Erythroblast (primary cell): Measurements from ENCODE around the gene C1RL.

Experiments used
- DNase-seq, 2 experiments: peaks; one replicate each; lab custom pipeline; 2025; lab: John Stamatoyannopoulos, UW
- GATA1 ChIP-seq: IDR thresholded peaks from 2 replicates; pipeline ENCODE4 v1.6.1; 2011; ENCODE audit warnings: low read depth, mild to moderate bottlenecking, control low read depth, low read length, moderate library complexity
- POLR2A ChIP-seq: IDR thresholded peaks from 2 replicates; pipeline ENCODE4 v1.6.1; 2011; ENCODE audit warnings: mild to moderate bottlenecking, low read length

C1RL gene

GRCh38 chr12:7083125-7083524, 25.9 kb downstream of the C1RL start:
- no peak for DNase-seq
- no peak for TF ChIP-seq GATA1

- no peak for DNase-seq
- TF ChIP-seq GATA1: no peak
- no peak for TF ChIP-seq POLR2A
Observed at GRCh38 chr12:7081037-7081436, 28.0 kb downstream of the C1RL start.

GRCh38 chr12:7079826-7080125, 29.2 kb downstream of the C1RL start:
- DNase-seq: no peak
- TF ChIP-seq GATA1 (no peak), POLR2A (no peak)

- DNase-seq: no peak
- no peak for TF ChIP-seq POLR2A
- TF ChIP-seq GATA1: no peak
Observed at GRCh38 chr12:7078163-7078562, 30.9 kb downstream of the C1RL start.

GRCh38 chr12:7076493-7076892, 32.5 kb downstream of the C1RL start:
- no peak for DNase-seq
- TF ChIP-seq POLR2A: no peak
- TF ChIP-seq GATA1: no peak

- no peak for DNase-seq
- TF ChIP-seq POLR2A (no peak), GATA1 (no peak)
Observed at GRCh38 chr12:7075939-7076338, 33.1 kb downstream of the C1RL start.

GRCh38 chr12:7075518-7075917, 33.5 kb downstream of the C1RL start:
- TF ChIP-seq POLR2A (no peak), GATA1 (no peak)
- DNase-seq: no peak

GRCh38 chr12:7073946-7074345, 35.1 kb downstream of the C1RL start:
- DNase-seq: no peak
- TF ChIP-seq GATA1: no peak
- TF ChIP-seq POLR2A: no peak

GRCh38 chr12:7072554-7072953, 36.5 kb downstream of the C1RL start:
- no peak for TF ChIP-seq GATA1
- TF ChIP-seq POLR2A: no peak
- DNase-seq: no peak

GRCh38 chr12:7072035-7072434, 37.0 kb downstream of the C1RL start:
- no peak for DNase-seq
- TF ChIP-seq GATA1: no peak
- no peak for TF ChIP-seq POLR2A

- no peak for DNase-seq
- no peak for TF ChIP-seq POLR2A
- no peak for TF ChIP-seq GATA1
Observed at GRCh38 chr12:7069386-7069785, 39.6 kb downstream of the C1RL start.

GRCh38 chr12:7068994-7069346, 40.0 kb downstream of the C1RL start:
- DNase-seq: peak; percentile 75 to 91
- TF ChIP-seq POLR2A (no peak), GATA1 (no peak)

GRCh38 chr12:7068240-7068993, 40.6 kb downstream of the C1RL start:
- peak; percentile 62 to 83 for DNase-seq
- TF ChIP-seq POLR2A (no peak), GATA1 (no peak)

- TF ChIP-seq POLR2A: no peak
- no peak for TF ChIP-seq GATA1
- DNase-seq: no peak
Observed at GRCh38 chr12:7067096-7067495, 41.9 kb downstream of the C1RL start.

GRCh38 chr12:7066596-7066995, 42.4 kb downstream of the C1RL start:
- DNase-seq: no peak
- TF ChIP-seq GATA1: no peak
- no peak for TF ChIP-seq POLR2A

GRCh38 chr12:7065073-7065623, 43.9 kb downstream of the C1RL start:
- DNase-seq: no peak
- TF ChIP-seq POLR2A (no peak), GATA1 (no peak)
